IPS-20b (cell line): ENCODE results near the gene MID2.
"Not testable (repeated sequence)": the region's sequence is repeated elsewhere in the genome, so short reads cannot be mapped to it uniquely, and the experiment has no call there.

Experiments used
- H3K27ac ChIP-seq: one replicate; pipeline ENCODE4 v1.5.1; 2013; ENCODE audit warnings: low read length
- H3K27me3 ChIP-seq: 2 replicates; pipeline ENCODE4 v1.6.1; 2013; ENCODE audit warnings: mild to moderate bottlenecking, low read length, inconsistent platforms; ENCODE audit not compliant: insufficient read depth
- H3K36me3 ChIP-seq: 2 replicates; pipeline ENCODE4 v1.6.1; 2013; ENCODE audit warnings: low read depth, mild to moderate bottlenecking, inconsistent platforms, low read length, moderate library complexity; ENCODE audit not compliant: insufficient read depth
- H3K4me1 ChIP-seq: 2 replicates; pipeline ENCODE4 v1.6.1; 2013; ENCODE audit warnings: mild to moderate bottlenecking, control low read depth, inconsistent platforms, low read length, moderate library complexity; ENCODE audit not compliant: insufficient read depth
- H3K4me3 ChIP-seq: 2 replicates; pipeline ENCODE4 v1.5.1; 2013; ENCODE audit warnings: mild to moderate bottlenecking, low read length, inconsistent platforms
- H3K9ac ChIP-seq: 2 replicates; pipeline ENCODE4 v1.6.1; 2013; ENCODE audit warnings: low read depth, mild to moderate bottlenecking, inconsistent platforms, low read length, moderate library complexity
- H3K9me3 ChIP-seq: 2 replicates; pipeline ENCODE4 v1.6.1; 2013; ENCODE audit warnings: mild to moderate bottlenecking, low read depth, low read length, inconsistent platforms; ENCODE audit not compliant: insufficient read depth

The MID2 gene

GRCh38 chrX:107825698-107826237 lies at the start of gene MID2:
Gene MID2, plus strand, starts transcription at chrX:107825866. Its CDS starts 561 bp downstream, at chrX:107826427.
- H3K9me3 ChIP-seq, result no peaks in the 10 kb centered on the region
- no peak within 1 kb of the TSS for H3K27ac ChIP-seq
- H3K4me3 ChIP-seq, result peak within 1 kb of the TSS; percentile 59; the same call in 1 of the 2 replicates
- no peak within 1 kb of the TSS for H3K9ac ChIP-seq
- H3K27me3 ChIP-seq, result peaks cover 49% of the 10 kb centered on the region
- no peaks in the 10 kb centered on the region for H3K4me1 ChIP-seq
- no peaks in the 10 kb centered on the region for H3K36me3 ChIP-seq

- no peaks in the 10 kb centered on the region for H3K36me3 ChIP-seq
- peak overlapping the region; percentile 61 for H3K4me3 ChIP-seq
- no peak overlapping the region for H3K27ac ChIP-seq
- H3K4me1 ChIP-seq, result peaks cover 6% of the 10 kb centered on the region; the same call in 1 of the 2 replicates
- H3K27me3 ChIP-seq, result peaks cover 39% of the 10 kb centered on the region
- no peak overlapping the region for H3K9ac ChIP-seq
- H3K9me3 ChIP-seq, result no peaks in the 10 kb centered on the region
Measured at GRCh38 chrX:107776649-107777535, 48.8 kb upstream of the MID2 start.

GRCh38 chrX:107777536-107777832 lies 48.2 kb upstream of the MID2 start, which contains the start of gene NCBP2L:
Gene NCBP2L, plus strand, starts transcription at chrX:107777733. Its CDS starts 16,488 bp downstream, at chrX:107794221.
- peaks cover 6% of the 10 kb centered on the region; the same call in 1 of the 2 replicates for H3K4me1 ChIP-seq
- H3K36me3 ChIP-seq, result no peaks in the 10 kb centered on the region
- H3K27ac ChIP-seq, result no peak within 1 kb of the TSS
- no peak within 1 kb of the TSS for H3K9ac ChIP-seq
- no peaks in the 10 kb centered on the region for H3K9me3 ChIP-seq
- peaks cover 39% of the 10 kb centered on the region for H3K27me3 ChIP-seq
- peak within 1 kb of the TSS; percentile 61; the same call in 1 of the 2 replicates for H3K4me3 ChIP-seq

GRCh38 chrX:107780525-107780924 lies 45.1 kb upstream of the MID2 start:
- H3K9ac ChIP-seq, result no peak overlapping the region
- no peaks in the 10 kb centered on the region for H3K9me3 ChIP-seq
- H3K36me3 ChIP-seq, result no peaks in the 10 kb centered on the region
- peaks cover 16% of the 10 kb centered on the region for H3K27me3 ChIP-seq
- no peaks in the 10 kb centered on the region for H3K4me1 ChIP-seq
- H3K4me3 ChIP-seq, result no peak overlapping the region
- no peak overlapping the region for H3K27ac ChIP-seq

- Histone ChIP-seq H3K4me1 (no peaks in the 10 kb centered on the region), H3K9ac (no peak overlapping the region), H3K27me3 (no peaks in the 10 kb centered on the region), H3K36me3 (no peaks in the 10 kb centered on the region), H3K27ac (no peak overlapping the region), H3K9me3 (no peaks in the 10 kb centered on the region), H3K4me3 (no peak overlapping the region)
Measured at GRCh38 chrX:107787827-107788226, 37.8 kb upstream of the MID2 start.

- no peaks in the 10 kb centered on the region for H3K9me3 ChIP-seq
- H3K4me3 ChIP-seq, result no peak overlapping the region
- no peaks in the 10 kb centered on the region for H3K36me3 ChIP-seq
- H3K4me1 ChIP-seq, result no peaks in the 10 kb centered on the region
- H3K27me3 ChIP-seq, result no peaks in the 10 kb centered on the region
- H3K27ac ChIP-seq, result no peak overlapping the region
- no peak overlapping the region for H3K9ac ChIP-seq
Measured at GRCh38 chrX:107804427-107804826, 21.2 kb upstream of the MID2 start.

- no peaks in the 10 kb centered on the region for H3K27me3 ChIP-seq
- no peaks in the 10 kb centered on the region for H3K36me3 ChIP-seq
- no peaks in the 10 kb centered on the region for H3K4me1 ChIP-seq
- H3K9me3 ChIP-seq, result no peaks in the 10 kb centered on the region
- no peak overlapping the region for H3K4me3 ChIP-seq
- no peak overlapping the region for H3K9ac ChIP-seq
- H3K27ac ChIP-seq, result no peak overlapping the region
Measured at GRCh38 chrX:107805179-107805578, 20.5 kb upstream of the MID2 start.

GRCh38 chrX:107810053-107810452 lies 15.6 kb upstream of the MID2 start:
- H3K4me1 ChIP-seq, H3K27me3 ChIP-seq, H3K36me3 ChIP-seq, H3K9ac ChIP-seq, H3K9me3 ChIP-seq, H3K4me3 ChIP-seq, H3K27ac ChIP-seq: not testable (repeated sequence)

- H3K27ac ChIP-seq, result no peak overlapping the region
- peaks cover 11% of the 10 kb centered on the region for H3K9me3 ChIP-seq
- H3K4me1 ChIP-seq, result no peaks in the 10 kb centered on the region
- peaks cover under 1% of the 10 kb centered on the region for H3K27me3 ChIP-seq
- no peak overlapping the region for H3K9ac ChIP-seq
- H3K4me3 ChIP-seq, result no peak overlapping the region
- H3K36me3 ChIP-seq, result no peaks in the 10 kb centered on the region
Measured at GRCh38 chrX:107818900-107819521, 6.7 kb upstream of the MID2 start.

- H3K4me3 ChIP-seq, result no peak overlapping the region
- no peak overlapping the region for H3K27ac ChIP-seq
- no peak overlapping the region for H3K9ac ChIP-seq
- H3K36me3 ChIP-seq, result no peaks in the 10 kb centered on the region
- H3K9me3 ChIP-seq, result peaks cover 11% of the 10 kb centered on the region; the same call in 1 of the 2 replicates
- H3K4me1 ChIP-seq, result no peaks in the 10 kb centered on the region
- peaks cover 37% of the 10 kb centered on the region for H3K27me3 ChIP-seq
Measured at GRCh38 chrX:107823042-107823441, 2.6 kb upstream of the MID2 start.

GRCh38 chrX:107823456-107823855 lies 2.2 kb upstream of the MID2 start:
- no peak overlapping the region for H3K27ac ChIP-seq
- H3K36me3 ChIP-seq, result no peaks in the 10 kb centered on the region

More at GRCh38 chrX:107823456-107823855, 2.2 kb upstream of the MID2 start:
- Histone ChIP-seq H3K9me3 (0 out of 2 replicates have a peak, but pooled peaks cover 11% of the 10 kb centered on the region), H3K27me3 (peaks cover 40% of the 10 kb centered on the region), H3K4me1 (no peaks in the 10 kb centered on the region), H3K9ac (no peak overlapping the region), H3K4me3 (no peak overlapping the region)
